SHP77 (cell line): Measurements from ENCODE around the gene GOSR2.
"Not testable (repeated sequence)": the region's sequence is repeated elsewhere in the genome, so short reads cannot be mapped to it uniquely, and the experiment has no call there.

ENCODE experiments used
- DNase-seq, 2 experiments: peaks; one replicate each; lab custom pipeline; 2025; lab: John Stamatoyannopoulos, UW

Gene GOSR2

GRCh38 chr17:46964315-46965265 lies 41.6 kb downstream of the GOSR2 start:
- no peak for DNase-seq

- peak in 1 of 2 experiments; percentile 37 for DNase-seq
Observed at GRCh38 chr17:46968224-46968834, 45.4 kb downstream of the GOSR2 start.

- no peak for DNase-seq
Observed at GRCh38 chr17:46968896-46969295, 45.9 kb downstream of the GOSR2 start.

- DNase-seq = no peak
Observed at GRCh38 chr17:46971647-46972300, 48.8 kb downstream of the GOSR2 start.

- DNase-seq = no peak
Observed at GRCh38 chr17:46972346-46972745, 49.4 kb downstream of the GOSR2 start.

GRCh38 chr17:46974086-46974485 lies 51.1 kb downstream of the GOSR2 start:
- DNase-seq = no peak

- DNase-seq = no peak
Observed at GRCh38 chr17:46975287-46975686, 52.3 kb downstream of the GOSR2 start.

- DNase-seq = no peak
Observed at GRCh38 chr17:46976626-46977270, 53.8 kb downstream of the GOSR2 start.

- DNase-seq = peak in 1 of 2 experiments; percentile 25
Observed at GRCh38 chr17:46977348-46977747, 54.4 kb downstream of the GOSR2 start.

- no peak for DNase-seq
Observed at GRCh38 chr17:46977750-46978488, 55.0 kb downstream of the GOSR2 start.

- DNase-seq = no peak
Observed at GRCh38 chr17:46978489-46979146, 55.7 kb downstream of the GOSR2 start.

- DNase-seq = no peak
Observed at GRCh38 chr17:46979147-46979863, 56.3 kb downstream of the GOSR2 start, which contains the start of gene RPRML. TSS of gene RPRML (minus strand) at chr17:46979253. CDS start at chr17:46979007, 246 bp downstream.

GRCh38 chr17:46982577-46982976 lies 59.6 kb downstream of the GOSR2 start:
- DNase-seq = no peak

GRCh38 chr17:46983782-46984181 lies 60.8 kb downstream of the GOSR2 start:
- no peak for DNase-seq

GRCh38 chr17:46984341-46984740 lies 61.4 kb downstream of the GOSR2 start:
- peak in 1 of 2 experiments; percentile 49 for DNase-seq

GRCh38 chr17:46984892-46985291 lies 61.9 kb downstream of the GOSR2 start:
- peak; percentile 37 to 41 for DNase-seq

- DNase-seq = no peak
Observed at GRCh38 chr17:46986366-46986765, 63.4 kb downstream of the GOSR2 start.

- DNase-seq = not testable (repeated sequence)
Observed at GRCh38 chr17:46987927-46988326, 65.0 kb downstream of the GOSR2 start.

GRCh38 chr17:46989637-46990431 lies 66.9 kb downstream of the GOSR2 start:
- DNase-seq = no peak
